Activated CD4-positive, alpha-beta T cell treated with anti-CD3 and anti-CD28 coated beads, Interleukin-2, amount 10 ng/mL, durations not matched to agents 24 days and 14 days (primary cell): Measurements from ENCODE around the gene TYK2. TPM values are rescaled to one million over a fixed set of nuclear protein-coding genes. Genes with fewer than 3 reads are reported as not detected.

Experiments
- DNase-seq: peaks from one replicate; pipeline ENCODE4 v3.0.0; 2022
- H3K27ac Mint-ChIP-seq: one replicate; pipeline ENCODE4 v1.8.0; 2022; ENCODE audit warnings: mild to moderate bottlenecking, mixed read lengths
- H3K27me3 Mint-ChIP-seq: one replicate; pipeline ENCODE4 v1.8.0; 2022; ENCODE audit warnings: mixed read lengths
- H3K36me3 Mint-ChIP-seq: one replicate; pipeline ENCODE4 v1.8.0; 2022; ENCODE audit warnings: low read depth, mild to moderate bottlenecking, mixed read lengths
- H3K4me1 Mint-ChIP-seq: one replicate; pipeline ENCODE4 v1.8.0; 2021; ENCODE audit warnings: mixed read lengths
- H3K4me3 Mint-ChIP-seq: one replicate; pipeline ENCODE4 v1.8.0; 2022; ENCODE audit warnings: mild to moderate bottlenecking, moderate library complexity, mixed read lengths
- H3K9me3 Mint-ChIP-seq: one replicate; pipeline ENCODE4 v1.8.0; 2021; ENCODE audit warnings: mixed read lengths
- intact Hi-C: fragments of 100-400 bp; cut with micrococcal nuclease; formaldehyde crosslinking; loops from one replicate; pipeline ENCODE4 v1.15.1; 2023
- total RNA-seq: library from RNA; stranded (reverse); gene quantifications from 2 replicates; pipeline ENCODE4 v1.2.3, GENCODE V29; 2022

TYK2 gene
- total RNA-seq = 244 and 255 TPM in 2 replicates

GRCh38 chr19:10380313-10381102, at the start of gene TYK2:
Gene TYK2 (minus strand): TSS chr19:10380572. CDS start chr19:10378406, 2,166 bp downstream.
- peaks cover 20% of the 10 kb centered on the region for H3K4me1 Mint-ChIP-seq
- H3K36me3 Mint-ChIP-seq = peaks cover 30% of the 10 kb centered on the region
- intact Hi-C loops = loop anchor here (2.0 kb wide), 3 partner anchors 48 to 120 kb away; partner anchors contain the start of genes ICAM1 and RAVER1

GRCh38 chr19:10428996-10429381, 48.6 kb upstream of the TYK2 start:
- Mint-ChIP-seq H3K27ac (peak overlapping the region; percentile 98), H3K36me3 (peaks cover 35% of the 10 kb centered on the region), H3K4me1 (peaks cover 75% of the 10 kb centered on the region), H3K27me3 (peaks cover 13% of the 10 kb centered on the region), H3K9me3 (peaks cover 4% of the 10 kb centered on the region), H3K4me3 (peak overlapping the region; percentile 72)
- no peak for DNase-seq
- intact Hi-C loops = loop anchor here (1.0 kb wide), 1 partner anchor 10 kb away; no protein-coding TSS in a partner anchor

More at GRCh38 chr19:10380313-10381102, at the start of gene TYK2:
- Mint-ChIP-seq H3K4me3 (peak within 1 kb of the TSS; percentile 92), H3K27ac (peak within 1 kb of the TSS; percentile 91), H3K27me3 (peaks cover 1% of the 10 kb centered on the region), H3K9me3 (peaks cover 8% of the 10 kb centered on the region)
- DNase-seq = peak; percentile 99

- Mint-ChIP-seq H3K27ac (peak overlapping the region; percentile 98), H3K4me3 (peak overlapping the region; percentile 18), H3K27me3 (peaks cover 13% of the 10 kb centered on the region), H3K4me1 (peaks cover 83% of the 10 kb centered on the region), H3K9me3 (peaks cover 4% of the 10 kb centered on the region), H3K36me3 (peaks cover 30% of the 10 kb centered on the region)
- intact Hi-C loops = no loop called here
- peak; percentile 59 for DNase-seq
Measured at GRCh38 chr19:10427169-10427568, 46.8 kb upstream of the TYK2 start.

GRCh38 chr19:10424011-10424637, 43.8 kb upstream of the TYK2 start:
- Mint-ChIP-seq H3K27ac (peak overlapping the region; percentile 96), H3K9me3 (peaks cover 4% of the 10 kb centered on the region), H3K4me3 (peak overlapping the region; percentile 87), H3K36me3 (peaks cover 22% of the 10 kb centered on the region), H3K4me1 (peaks cover 74% of the 10 kb centered on the region), H3K27me3 (peaks cover 5% of the 10 kb centered on the region)
- intact Hi-C loops = loop anchor here (1.0 to 2.0 kb wide), 2 partner anchors 12 to 19 kb away; no protein-coding TSS in a partner anchor
- DNase-seq = peak; percentile 92

GRCh38 chr19:10422846-10423245, 42.5 kb upstream of the TYK2 start:
- Mint-ChIP-seq H3K4me3 (peak overlapping the region; percentile 87), H3K27ac (peak overlapping the region; percentile 96), H3K9me3 (no peaks in the 10 kb centered on the region), H3K27me3 (peaks cover 8% of the 10 kb centered on the region), H3K36me3 (peaks cover 17% of the 10 kb centered on the region), H3K4me1 (peaks cover 71% of the 10 kb centered on the region)
- intact Hi-C loops = no loop called here
- peak; percentile 61 for DNase-seq

GRCh38 chr19:10422046-10422461, 41.7 kb upstream of the TYK2 start:
- Mint-ChIP-seq H3K27ac (peak overlapping the region; percentile 74), H3K4me3 (peak overlapping the region; percentile 87)
- intact Hi-C loops = no loop called here

GRCh38 chr19:10421240-10422045, 41.1 kb upstream of the TYK2 start:
- intact Hi-C loops = loop anchor here (2.0 kb wide), 1 partner anchor 81 kb away; the partner anchor contains the start of gene KEAP1
- Mint-ChIP-seq H3K27me3 (peaks cover 8% of the 10 kb centered on the region), H3K4me3 (peak overlapping the region; percentile 87), H3K4me1 (peaks cover 66% of the 10 kb centered on the region), H3K9me3 (no peaks in the 10 kb centered on the region), H3K27ac (peak overlapping the region; percentile 74), H3K36me3 (peaks cover 19% of the 10 kb centered on the region)
- peak; percentile 88 for DNase-seq

More at GRCh38 chr19:10422046-10422461, 41.7 kb upstream of the TYK2 start:
- H3K36me3 Mint-ChIP-seq = peaks cover 16% of the 10 kb centered on the region
- H3K27me3 Mint-ChIP-seq = peaks cover 8% of the 10 kb centered on the region
- DNase-seq = peak; percentile 66
- peaks cover 65% of the 10 kb centered on the region for H3K4me1 Mint-ChIP-seq
- H3K9me3 Mint-ChIP-seq = no peaks in the 10 kb centered on the region

- Mint-ChIP-seq H3K27me3 (peaks cover 8% of the 10 kb centered on the region), H3K36me3 (peaks cover 19% of the 10 kb centered on the region), H3K4me1 (peaks cover 68% of the 10 kb centered on the region), H3K27ac (peak within 1 kb of the TSS; percentile 92), H3K9me3 (no peaks in the 10 kb centered on the region), H3K4me3 (peak within 1 kb of the TSS; percentile 92)
- peak; percentile 95 for DNase-seq
- intact Hi-C loops = loop anchor here (2.0 kb wide), 1 partner anchor 82 kb away; the partner anchor contains the start of gene KEAP1
Measured at GRCh38 chr19:10420444-10421239, 40.3 kb upstream of the TYK2 start, which contains the start of gene PDE4A. Gene PDE4A (plus strand): TSS chr19:10420538. CDS start chr19:10420765, 227 bp downstream.

GRCh38 chr19:10419646-10420443, 39.5 kb upstream of the TYK2 start:
- Mint-ChIP-seq H3K36me3 (peaks cover 15% of the 10 kb centered on the region), H3K9me3 (no peaks in the 10 kb centered on the region), H3K27ac (peak overlapping the region; percentile 92), H3K4me3 (peak overlapping the region; percentile 92), H3K4me1 (peaks cover 61% of the 10 kb centered on the region), H3K27me3 (peaks cover 8% of the 10 kb centered on the region)
- peak; percentile 91 for DNase-seq
- intact Hi-C loops = loop anchor here (1.0 to 5.0 kb wide), 6 partner anchors 8 to 232 kb away; partner anchors contain the start of genes CDKN2D, ILF3, KEAP1 and KRI1

GRCh38 chr19:10419200-10419645, 38.9 kb upstream of the TYK2 start:
- intact Hi-C loops = loop anchor here (1.0 to 5.0 kb wide), 5 partner anchors 9 to 233 kb away; partner anchors contain the start of genes CDKN2D, ILF3 and KRI1
- H3K9me3 Mint-ChIP-seq = no peaks in the 10 kb centered on the region
- no peak for DNase-seq
- peaks cover 58% of the 10 kb centered on the region for H3K4me1 Mint-ChIP-seq
- peaks cover 16% of the 10 kb centered on the region for H3K36me3 Mint-ChIP-seq
- peak overlapping the region; percentile 92 for H3K27ac Mint-ChIP-seq
- peak overlapping the region; percentile 92 for H3K4me3 Mint-ChIP-seq
- H3K27me3 Mint-ChIP-seq = peaks cover 8% of the 10 kb centered on the region

GRCh38 chr19:10418485-10419199, 38.3 kb upstream of the TYK2 start:
- H3K4me1 Mint-ChIP-seq = peaks cover 56% of the 10 kb centered on the region
- H3K4me3 Mint-ChIP-seq = peak overlapping the region; percentile 92
- H3K9me3 Mint-ChIP-seq = no peaks in the 10 kb centered on the region
- intact Hi-C loops = loop anchor here (1.0 to 5.0 kb wide), 5 partner anchors 10 to 234 kb away; partner anchors contain the start of genes CDKN2D, ILF3 and KRI1
- peak; percentile 77 for DNase-seq
- H3K27ac Mint-ChIP-seq = peak overlapping the region; percentile 48
- peaks cover 8% of the 10 kb centered on the region for H3K27me3 Mint-ChIP-seq
- peaks cover 18% of the 10 kb centered on the region for H3K36me3 Mint-ChIP-seq
